Neural cell (in vitro differentiated cells): ENCODE data around the gene TTC13. TPM values are rescaled to one million over a fixed set of nuclear protein-coding genes. Genes with fewer than 3 reads are reported as not detected.

Experiments
- H2AFZ ChIP-seq: fragments of 200-600, 300-800 bp; sonication (generic), shearing (Covaris generic); 2 replicates; pipeline ENCODE4 v1.6.0; 2014; ENCODE audit warnings: low read depth, mild to moderate bottlenecking, antibody characterized with exemption, low read length, moderate library complexity
- H3F3A ChIP-seq: fragments of 200-600 bp; shearing (Covaris generic); 2 replicates; pipeline ENCODE4 v1.6.1; 2016; ENCODE audit warnings: mild to moderate bottlenecking, moderate library complexity, mixed read lengths, antibody characterized with exemption, low read length; ENCODE audit not compliant: insufficient read depth, poor library complexity, severe bottlenecking
- H3K27ac ChIP-seq: fragments of 200-600, 300-800 bp; sonication (generic), shearing (Covaris generic); 2 replicates; pipeline ENCODE4 v1.5.1; 2014; ENCODE audit warnings: mild to moderate bottlenecking, low read length, moderate library complexity
- H3K27me3 ChIP-seq: fragments of 300-800, 200-600 bp; sonication (generic), shearing (Covaris generic); 2 replicates; pipeline ENCODE4 v1.6.0; 2014; ENCODE audit warnings: mild to moderate bottlenecking, low read depth, low read length, moderate library complexity; ENCODE audit not compliant: insufficient read depth
- H3K36me3 ChIP-seq: fragments of 300-800, 200-600 bp; sonication (generic), shearing (Covaris generic); 2 replicates; pipeline ENCODE4 v1.5.1; 2014; ENCODE audit warnings: mild to moderate bottlenecking, antibody characterized with exemption, low read length, moderate library complexity; ENCODE audit not compliant: insufficient read depth
- H3K4me2 ChIP-seq: fragments of 300-800, 200-600 bp; sonication (generic), shearing (Covaris generic); 2 replicates; pipeline ENCODE4 v1.6.0; 2014; ENCODE audit warnings: mild to moderate bottlenecking, low read length
- H3K4me3 ChIP-seq: fragments of 300-800, 200-600 bp; sonication (generic), shearing (Covaris generic); 2 replicates; pipeline ENCODE4 v1.5.1; 2014; ENCODE audit warnings: mild to moderate bottlenecking, low read length, moderate library complexity
- H3K79me2 ChIP-seq: fragments of 200-600 bp; shearing (Covaris generic); replicated peaks from 2 replicates; pipeline ENCODE4 v1.6.0; 2014; ENCODE audit warnings: mild to moderate bottlenecking, low read length, moderate library complexity; ENCODE audit not compliant: insufficient read depth
- H3K9ac ChIP-seq: fragments of 300-800, 200-600 bp; sonication (generic), shearing (Covaris generic); 2 replicates; pipeline ENCODE4 v1.6.1; 2016; ENCODE audit warnings: mild to moderate bottlenecking, low read length, mixed read lengths
- H3K9me2 ChIP-seq: fragments of 200-600 bp; shearing (Covaris generic); 2 replicates; pipeline ENCODE4 v1.6.1; 2016; ENCODE audit warnings: mild to moderate bottlenecking, low read length, mixed read lengths; ENCODE audit not compliant: insufficient read depth
- H3K9me3 ChIP-seq: fragments of 200-600, 300-800 bp; sonication (generic), shearing (Covaris generic); 2 replicates; pipeline ENCODE4 v1.6.1; 2016; ENCODE audit warnings: mild to moderate bottlenecking, mixed run types, low read length, moderate library complexity, mixed read lengths
- H4K20me1 ChIP-seq: fragments of 200-600 bp; shearing (Covaris generic); 2 replicates; pipeline ENCODE4 v1.6.1; 2016; ENCODE audit warnings: mild to moderate bottlenecking, mixed run types; ENCODE audit not compliant: insufficient read depth
- EP300 ChIP-seq: fragments of 450-650 bp; conservative IDR thresholded peaks from 2 replicates; pipeline ENCODE4 v1.6.1; 2014; ENCODE audit warnings: antibody characterized with exemption, mild to moderate bottlenecking, moderate library complexity; ENCODE audit not compliant: poor library complexity, severe bottlenecking
- EZH2 ChIP-seq: fragments of 200-600, 300-800 bp; shearing (Covaris generic), sonication (generic); IDR thresholded peaks from 2 replicates; pipeline ENCODE4 v1.6.1; 2014; ENCODE audit warnings: antibody characterized with exemption, low read length, borderline replicate concordance, mild to moderate bottlenecking; ENCODE audit not compliant: insufficient read depth, poor library complexity, severe bottlenecking
- MXI1 ChIP-seq: fragments of 450-650 bp; conservative IDR thresholded peaks from 2 replicates; pipeline ENCODE4 v1.6.1; 2014; ENCODE audit warnings: antibody characterized with exemption, mild to moderate bottlenecking; ENCODE audit not compliant: poor library complexity, severe bottlenecking
- POLR2AphosphoS5 ChIP-seq: IDR thresholded peaks from 2 replicates; pipeline ENCODE4 v1.6.1; 2012
- RAD21 ChIP-seq: fragments of 450-650 bp; conservative IDR thresholded peaks from 2 replicates; pipeline ENCODE4 v1.6.1; 2014; ENCODE audit warnings: antibody characterized with exemption, mild to moderate bottlenecking, moderate library complexity
- SMC3 ChIP-seq: fragments of 450-650 bp; conservative IDR thresholded peaks from 2 replicates; pipeline ENCODE4 v1.6.1; 2014; ENCODE audit warnings: antibody characterized with exemption, mild to moderate bottlenecking, moderate library complexity; ENCODE audit not compliant: poor library complexity
- TAF1 ChIP-seq: IDR thresholded peaks from 2 replicates; pipeline ENCODE4 v1.6.1; 2012; ENCODE audit warnings: low read depth
- polyA plus RNA-seq: library from polyadenylated mRNA; depleted of rRNA; stranded (reverse); fragments of >200 nt; gene quantifications from 2 replicates; pipeline ENCODE4 v1.2.3, GENCODE V29; 2014
- TF ChIP-seq, protein P1 (sequence below): fragments of 450-650 bp; IDR thresholded peaks from 2 replicates; pipeline ENCODE4 v1.5.1; 2014; ENCODE audit warnings: antibody characterized with exemption, mild to moderate bottlenecking, moderate library complexity; ENCODE audit not compliant: poor library complexity, severe bottlenecking
- TF ChIP-seq, protein P2 (sequence below): IDR thresholded peaks from 2 replicates; pipeline ENCODE4 v1.6.1; 2012; ENCODE audit warnings: borderline replicate concordance

TTC13 gene
- polyA plus RNA-seq, 1 donor from 2014 or later: 33.8 TPM

DNA sequence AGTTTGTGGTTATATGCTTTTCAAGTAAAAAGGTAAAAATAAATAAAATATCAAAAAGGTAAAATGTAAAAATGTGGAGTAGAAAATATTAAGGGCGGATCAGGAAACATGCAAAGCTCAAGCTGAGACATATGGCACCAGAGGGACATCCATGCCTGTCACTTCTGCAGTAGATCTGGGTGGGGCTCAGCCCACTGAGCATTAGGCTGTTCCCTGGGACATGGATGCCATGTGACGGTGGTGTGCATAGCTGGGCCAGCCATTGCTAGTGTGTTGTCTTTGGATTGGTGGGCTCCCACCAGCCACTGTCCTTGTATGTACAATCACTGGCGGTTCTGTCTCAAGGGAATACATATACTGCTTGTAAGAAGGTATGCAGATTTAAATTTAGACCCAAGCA lies 3.0 kb downstream of the TTC13 start:
- Histone ChIP-seq H3K4me2 (no peak overlapping the region), H3K9me3 (no peaks in the 10 kb centered on the region), H3K9me2 (no peaks in the 10 kb centered on the region), H4K20me1 (no peaks in the 10 kb centered on the region), H3K79me2 (peaks cover 27% of the 10 kb centered on the region), H3K27me3 (no peaks in the 10 kb centered on the region), H3K27ac (no peak overlapping the region), H3K9ac (no peak overlapping the region), H2AFZ (no peak overlapping the region), H3F3A (no peaks in the 10 kb centered on the region), H3K4me3 (no peak overlapping the region), H3K36me3 (peaks cover 6% of the 10 kb centered on the region)
- no peak for TF ChIP-seq EZH2
- TF ChIP-seq TAF1: no peak
- TF ChIP-seq, protein P1, sequence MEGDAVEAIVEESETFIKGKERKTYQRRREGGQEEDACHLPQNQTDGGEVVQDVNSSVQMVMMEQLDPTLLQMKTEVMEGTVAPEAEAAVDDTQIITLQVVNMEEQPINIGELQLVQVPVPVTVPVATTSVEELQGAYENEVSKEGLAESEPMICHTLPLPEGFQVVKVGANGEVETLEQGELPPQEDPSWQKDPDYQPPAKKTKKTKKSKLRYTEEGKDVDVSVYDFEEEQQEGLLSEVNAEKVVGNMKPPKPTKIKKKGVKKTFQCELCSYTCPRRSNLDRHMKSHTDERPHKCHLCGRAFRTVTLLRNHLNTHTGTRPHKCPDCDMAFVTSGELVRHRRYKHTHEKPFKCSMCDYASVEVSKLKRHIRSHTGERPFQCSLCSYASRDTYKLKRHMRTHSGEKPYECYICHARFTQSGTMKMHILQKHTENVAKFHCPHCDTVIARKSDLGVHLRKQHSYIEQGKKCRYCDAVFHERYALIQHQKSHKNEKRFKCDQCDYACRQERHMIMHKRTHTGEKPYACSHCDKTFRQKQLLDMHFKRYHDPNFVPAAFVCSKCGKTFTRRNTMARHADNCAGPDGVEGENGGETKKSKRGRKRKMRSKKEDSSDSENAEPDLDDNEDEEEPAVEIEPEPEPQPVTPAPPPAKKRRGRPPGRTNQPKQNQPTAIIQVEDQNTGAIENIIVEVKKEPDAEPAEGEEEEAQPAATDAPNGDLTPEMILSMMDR: no peak
- no peak for TF ChIP-seq POLR2AphosphoS5
- TF ChIP-seq, protein P2, sequence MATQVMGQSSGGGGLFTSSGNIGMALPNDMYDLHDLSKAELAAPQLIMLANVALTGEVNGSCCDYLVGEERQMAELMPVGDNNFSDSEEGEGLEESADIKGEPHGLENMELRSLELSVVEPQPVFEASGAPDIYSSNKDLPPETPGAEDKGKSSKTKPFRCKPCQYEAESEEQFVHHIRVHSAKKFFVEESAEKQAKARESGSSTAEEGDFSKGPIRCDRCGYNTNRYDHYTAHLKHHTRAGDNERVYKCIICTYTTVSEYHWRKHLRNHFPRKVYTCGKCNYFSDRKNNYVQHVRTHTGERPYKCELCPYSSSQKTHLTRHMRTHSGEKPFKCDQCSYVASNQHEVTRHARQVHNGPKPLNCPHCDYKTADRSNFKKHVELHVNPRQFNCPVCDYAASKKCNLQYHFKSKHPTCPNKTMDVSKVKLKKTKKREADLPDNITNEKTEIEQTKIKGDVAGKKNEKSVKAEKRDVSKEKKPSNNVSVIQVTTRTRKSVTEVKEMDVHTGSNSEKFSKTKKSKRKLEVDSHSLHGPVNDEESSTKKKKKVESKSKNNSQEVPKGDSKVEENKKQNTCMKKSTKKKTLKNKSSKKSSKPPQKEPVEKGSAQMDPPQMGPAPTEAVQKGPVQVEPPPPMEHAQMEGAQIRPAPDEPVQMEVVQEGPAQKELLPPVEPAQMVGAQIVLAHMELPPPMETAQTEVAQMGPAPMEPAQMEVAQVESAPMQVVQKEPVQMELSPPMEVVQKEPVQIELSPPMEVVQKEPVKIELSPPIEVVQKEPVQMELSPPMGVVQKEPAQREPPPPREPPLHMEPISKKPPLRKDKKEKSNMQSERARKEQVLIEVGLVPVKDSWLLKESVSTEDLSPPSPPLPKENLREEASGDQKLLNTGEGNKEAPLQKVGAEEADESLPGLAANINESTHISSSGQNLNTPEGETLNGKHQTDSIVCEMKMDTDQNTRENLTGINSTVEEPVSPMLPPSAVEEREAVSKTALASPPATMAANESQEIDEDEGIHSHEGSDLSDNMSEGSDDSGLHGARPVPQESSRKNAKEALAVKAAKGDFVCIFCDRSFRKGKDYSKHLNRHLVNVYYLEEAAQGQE: no peak
- no peak for TF ChIP-seq RAD21
- TF ChIP-seq MXI1: no peak
- TF ChIP-seq EP300: no peak
- TF ChIP-seq SMC3: no peak

DNA sequence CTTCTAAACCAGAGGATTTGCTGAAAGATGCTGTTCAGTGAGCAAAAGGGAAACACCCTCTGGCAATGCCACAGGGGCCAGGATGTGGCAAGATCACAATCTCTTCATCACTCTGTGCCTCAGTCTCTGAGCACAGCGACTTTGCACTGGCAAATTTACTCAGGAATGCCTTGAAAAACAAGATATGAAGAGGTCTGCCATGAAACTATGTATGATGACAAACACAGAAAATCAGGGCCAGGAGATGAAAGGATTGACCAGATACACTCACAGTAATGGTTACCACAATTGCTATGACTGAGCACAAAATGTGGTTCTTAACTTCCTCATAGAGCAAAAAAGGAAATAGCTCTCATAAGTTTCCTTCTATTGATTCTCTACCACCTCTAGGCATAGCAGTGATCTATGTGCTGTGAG lies 5.8 kb downstream of the TTC13 start:
- Histone ChIP-seq H3K27me3 (no peaks in the 10 kb centered on the region), H3K4me2 (no peak overlapping the region), H3K27ac (no peak overlapping the region), H3F3A (no peaks in the 10 kb centered on the region), H3K9me3 (no peaks in the 10 kb centered on the region), H3K9me2 (no peaks in the 10 kb centered on the region), H4K20me1 (no peaks in the 10 kb centered on the region), H3K36me3 (peaks cover 6% of the 10 kb centered on the region), H3K9ac (no peak overlapping the region), H3K4me3 (no peak overlapping the region), H3K79me2 (peaks cover 21% of the 10 kb centered on the region), H2AFZ (no peak overlapping the region)
- TF ChIP-seq RAD21 (no peak), EP300 (no peak), TAF1 (no peak), SMC3 (no peak), POLR2AphosphoS5 (no peak), EZH2 (no peak), MXI1 (no peak)
- TF ChIP-seq, protein P2: no peak
- TF ChIP-seq, protein P1: no peak
